Measurements from ENCODE around the gene ZCRB1.

ZCRB1 gene

DNA sequence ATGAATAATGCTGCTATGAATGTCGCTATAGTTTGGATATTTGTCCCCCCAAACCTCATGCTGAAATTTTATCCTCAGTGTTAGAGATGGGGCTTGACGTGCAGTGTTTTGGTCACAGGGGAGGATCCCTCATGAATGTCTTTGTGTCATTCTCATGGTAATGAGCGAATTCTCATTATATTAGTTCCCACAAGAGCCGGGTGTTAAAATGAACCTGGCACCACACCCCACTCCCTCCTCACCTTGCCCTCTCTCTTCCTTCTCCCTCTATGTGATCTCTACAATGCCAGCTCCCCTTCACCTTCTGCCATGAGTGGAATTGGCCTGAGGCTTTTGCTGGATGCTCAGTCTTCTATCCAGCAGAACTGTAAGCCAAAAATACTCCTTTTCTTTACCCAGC is 50.4 kb downstream of the ZCRB1 start:
- DNase-seq: no peak

DNA sequence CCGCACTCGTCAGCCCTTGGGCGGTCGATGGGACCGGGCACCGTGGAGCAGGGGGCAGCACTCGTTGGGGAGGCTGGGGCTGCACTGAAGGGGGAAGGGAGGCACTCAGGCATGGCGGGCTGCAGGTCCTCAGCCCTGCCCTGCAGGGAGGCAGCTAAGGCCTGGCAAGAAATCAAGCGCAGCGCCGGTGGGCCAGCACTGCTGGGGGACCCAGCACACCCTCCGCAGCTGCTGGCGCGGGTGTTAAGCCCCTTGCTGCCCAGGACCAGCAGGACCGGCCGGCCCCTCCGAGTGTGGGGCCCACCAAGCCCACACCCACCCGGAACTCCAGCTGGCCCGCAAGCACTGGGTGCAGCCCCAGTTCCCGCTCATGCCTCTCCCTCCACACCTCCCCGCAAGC is 52.2 kb downstream of the ZCRB1 start:
- no peak for DNase-seq

DNA sequence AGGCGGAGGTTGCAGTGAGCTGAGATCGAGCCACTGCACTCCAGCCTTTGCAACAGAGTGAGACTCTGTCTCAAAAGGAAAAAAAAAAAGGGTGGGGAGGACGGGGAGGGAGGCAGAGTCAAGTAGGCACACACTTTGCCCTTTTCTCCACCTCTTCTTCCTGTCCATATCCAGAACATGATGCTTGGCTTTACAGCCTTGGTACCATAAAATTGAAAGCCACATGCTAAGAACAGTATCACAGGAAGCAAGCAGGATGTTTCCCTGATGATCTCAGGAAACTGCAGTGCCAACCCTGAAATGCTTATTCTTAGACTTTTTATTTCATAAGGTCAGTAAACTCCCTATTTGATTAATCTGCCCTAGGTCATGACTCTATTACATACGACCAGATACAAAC is 55.3 kb downstream of the ZCRB1 start:
- DNase-seq: no peak

DNA sequence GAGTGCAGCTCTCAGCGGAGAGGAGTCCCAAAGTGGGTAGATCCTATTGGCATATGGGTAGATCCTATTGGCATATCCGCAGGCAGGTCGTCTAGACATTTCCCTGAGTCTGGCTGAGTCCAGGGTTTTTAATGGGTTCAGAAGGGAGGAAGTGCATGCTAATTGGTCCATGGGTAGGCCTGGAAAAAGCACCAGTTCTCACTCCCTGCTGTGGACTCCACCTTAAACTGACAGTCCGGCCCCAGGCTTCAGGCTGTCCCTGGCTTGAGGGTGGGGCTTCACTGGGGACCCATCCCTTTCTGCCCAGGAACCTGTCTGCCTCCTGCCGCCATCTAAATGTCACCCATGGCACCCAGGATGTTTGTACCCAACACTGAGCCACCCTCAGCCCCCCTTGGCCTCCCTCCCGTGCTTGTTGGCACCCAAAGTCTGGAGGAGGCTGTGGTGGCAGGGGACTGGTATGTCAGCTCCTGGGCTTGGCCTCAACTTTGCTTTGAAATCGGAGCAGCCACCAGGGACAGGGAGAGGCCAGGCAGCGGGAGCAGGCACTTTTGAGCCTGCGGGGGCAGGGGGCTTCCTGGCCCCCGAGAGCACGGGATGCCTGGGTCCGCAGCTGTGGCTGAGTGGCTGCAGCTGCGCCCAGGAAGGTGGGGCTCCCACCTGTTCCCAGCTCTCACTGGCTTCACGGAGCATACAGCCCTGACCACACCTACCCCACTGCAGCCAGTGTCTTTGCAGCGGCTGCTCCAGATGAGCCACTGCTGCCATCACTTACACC is 58.3 kb downstream of the ZCRB1 start:
- no peak for DNase-seq

DNA sequence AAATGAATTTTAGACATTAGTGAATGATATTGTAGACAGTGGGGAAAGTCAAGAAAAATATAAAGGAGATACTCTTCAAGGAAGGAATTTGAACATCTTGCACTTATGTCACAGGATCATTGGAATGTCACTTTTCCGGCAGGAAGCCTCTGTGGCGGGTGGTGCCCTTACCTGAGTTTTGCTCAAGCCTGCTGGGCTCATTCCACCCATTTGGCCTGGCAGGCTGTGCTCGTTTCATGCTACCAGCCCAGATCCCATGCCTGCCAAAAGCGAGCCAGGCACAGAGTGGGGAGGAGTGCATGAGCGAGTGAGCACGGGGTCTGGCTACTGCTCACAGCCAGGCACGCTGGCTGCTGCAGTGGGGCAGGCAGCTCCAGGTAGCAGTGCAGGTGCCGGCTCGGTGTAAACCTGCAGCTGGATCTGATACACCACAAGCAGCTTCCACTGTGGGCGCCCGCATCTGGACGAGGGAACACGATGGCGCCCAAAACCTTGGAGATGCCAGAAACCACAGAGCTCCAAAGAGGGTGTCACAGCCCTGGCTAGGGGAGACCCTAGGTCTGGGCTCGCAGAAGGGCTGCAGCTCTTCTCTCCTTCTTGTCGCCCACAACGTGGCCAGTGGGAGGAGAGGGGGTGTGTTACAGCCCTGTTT is 59.2 kb downstream of the ZCRB1 start:
- DNase-seq: no peak

DNA sequence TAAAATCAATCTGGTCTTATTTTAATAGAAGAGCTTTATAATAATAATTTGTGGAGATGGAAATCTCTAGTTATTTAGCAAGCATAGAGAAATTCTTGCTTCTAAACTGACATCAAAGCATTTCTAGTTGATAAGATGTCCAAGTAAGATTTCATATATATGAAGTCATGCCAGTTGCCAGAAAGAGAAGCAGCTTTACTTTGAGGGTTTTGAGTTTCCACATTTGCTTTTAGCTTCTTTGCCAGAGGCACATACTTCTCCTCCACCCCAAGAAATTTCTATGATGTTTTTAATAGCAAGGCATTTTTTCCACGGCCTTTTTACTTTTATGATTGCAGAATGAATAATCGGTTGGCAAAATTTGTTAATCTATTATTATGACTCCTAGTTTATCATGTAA is 63.6 kb downstream of the ZCRB1 start:
- DNase-seq: no peak

Measured in NCI-H524 treated with DMSO at 0.1 percent for 48 hours (cell line).